Caco-2 (cell line): ENCODE results near the gene KCNN3. TPM values are rescaled to one million over a fixed set of nuclear protein-coding genes. Genes with fewer than 3 reads are reported as not detected.

ENCODE experiments used
- BruUV-seq: library from RNA; stranded (reverse); fragments of 400-500 nt; replicated peaks from 2 replicates; lab custom pipeline; 2021; lab: Mats Ljungman, UMichigan
- CTCF ChIA-PET: fragments of 300-600 bp; sonication (Branson Sonifier 250); formaldehyde crosslinking; loops from one replicate; lab custom pipeline; 2022; ENCODE audit warnings: antibody characterized with exemption; lab: Charles Lee
- POLR2A ChIA-PET: fragments of 300-600 bp; sonication (Branson Sonifier 250); formaldehyde crosslinking; loops from one replicate; lab custom pipeline; 2022; ENCODE audit warnings: antibody characterized with exemption; lab: Charles Lee
- DNase-seq, 2 experiments: peaks; one replicate each; pipeline versions ENCODE4 v3.0.0 to v3.0.0-alpha.2; 2020 to 2022
- H3K27me3 ChIP-seq: replicated peaks from 2 replicates; pipeline ENCODE4 v1.6.0; 2011; ENCODE audit warnings: low read length; ENCODE audit not compliant: control insufficient read depth, insufficient read depth
- H3K36me3 ChIP-seq: 2 replicates; pipeline ENCODE4 v1.5.1; 2011; ENCODE audit warnings: low read length; ENCODE audit not compliant: control insufficient read depth, insufficient read depth
- H3K4me1 ChIP-seq: fragments of 250-450 bp; sonication (Bioruptor Pico); 2 replicates; pipeline ENCODE4 v1.5.1; 2020; ENCODE audit warnings: mild to moderate bottlenecking
- H3K4me3 ChIP-seq: 2 replicates; pipeline ENCODE4 v1.5.1; 2011; ENCODE audit warnings: low read depth, mild to moderate bottlenecking, control low read depth, low read length
- H3K9me3 ChIP-seq: fragments of 250-450 bp; sonication (Bioruptor Pico); 2 replicates; pipeline ENCODE4 v1.5.1; 2020; ENCODE audit warnings: mild to moderate bottlenecking, moderate library complexity
- H3K27ac Mint-ChIP-seq: one replicate; pipeline ENCODE4 v1.8.0; 2022; ENCODE audit warnings: mixed read lengths; ENCODE audit not compliant: unreplicated experiment
- H3K27me3 Mint-ChIP-seq: one replicate; pipeline ENCODE4 v1.8.0; 2022; ENCODE audit warnings: mixed read lengths; ENCODE audit not compliant: insufficient read depth, unreplicated experiment
- H3K36me3 Mint-ChIP-seq: one replicate; pipeline ENCODE4 v1.8.0; 2022; ENCODE audit warnings: mild to moderate bottlenecking, mixed read lengths; ENCODE audit not compliant: insufficient read depth, unreplicated experiment
- H3K4me1 Mint-ChIP-seq: one replicate; pipeline ENCODE4 v1.8.0; 2022; ENCODE audit warnings: low read depth, mixed read lengths; ENCODE audit not compliant: unreplicated experiment
- H3K4me3 Mint-ChIP-seq: one replicate; pipeline ENCODE4 v1.8.0; 2022; ENCODE audit warnings: mild to moderate bottlenecking, moderate library complexity, mixed read lengths; ENCODE audit not compliant: unreplicated experiment
- H3K9me3 Mint-ChIP-seq: one replicate; pipeline ENCODE4 v1.8.0; 2022; ENCODE audit warnings: mixed read lengths; ENCODE audit not compliant: unreplicated experiment
- CTCF ChIP-seq, 2 experiments: fragments of 200-600 bp in 1 of 2; IDR thresholded peaks; 1 replicate in 1 of 2; 2 replicates in 1 of 2; pipeline versions ENCODE4 v1.5.1 to v1.8.0; 2011 to 2022; ENCODE audit warnings: antibody characterized with exemption in 1 of 2, control low read depth in 1 of 2, inconsistent platforms in 1 of 2, low read depth in 1 of 2, low read length in 1 of 2, mild to moderate bottlenecking in 1 of 2, moderate library complexity in 1 of 2; ENCODE audit not compliant: insufficient read depth in 1 of 2, severe bottlenecking in 1 of 2, unreplicated experiment in 1 of 2
- intact Hi-C: fragments of 100-400 bp; cut with micrococcal nuclease; formaldehyde crosslinking; loops from one replicate; pipeline ENCODE4 v1.10.0; 2022; ENCODE audit not compliant: unreplicated experiment
- total RNA-seq: library from RNA; stranded (reverse); gene quantifications from 2 replicates; pipeline ENCODE4 v1.2.3, GENCODE V29; 2022

Gene KCNN3
- total RNA-seq, 1 experiment from 2014 or later: 0.05 TPM

GRCh38 chr1:154772056-154772455 lies 98.0 kb downstream of the KCNN3 start:
- H3K4me1 Mint-ChIP-seq: no peaks in the 10 kb centered on the region
- no peaks in the 10 kb centered on the region for H3K9me3 Mint-ChIP-seq
- no peak overlapping the region for H3K4me3 Mint-ChIP-seq
- ChIA-PET CTCF (no interaction called here), POLR2A (no interaction called here)
- no peaks in the 10 kb centered on the region for H3K36me3 Mint-ChIP-seq
- no TSS peak for BruUV-seq
- peaks cover 8% of the 10 kb centered on the region for H3K27me3 Mint-ChIP-seq
- intact Hi-C loops: no loop called here
- no peak for DNase-seq
- Histone ChIP-seq H3K4me1 (no peaks in the 10 kb centered on the region), H3K36me3 (no peaks in the 10 kb centered on the region), H3K4me3 (no peak overlapping the region), H3K27me3 (no peaks in the 10 kb centered on the region), H3K9me3 (no peaks in the 10 kb centered on the region)
- TF ChIP-seq CTCF (IDR thresholded peaks at IDR 0.05; ENCODE audit: insufficient read depth in 1 of 2, low read depth in 1 of 2, low read length in 1 of 2, severe bottlenecking in 1 of 2, unreplicated experiment in 1 of 2): no peak
- H3K27ac Mint-ChIP-seq: no peak overlapping the region

GRCh38 chr1:154770897-154771594 lies 99.0 kb downstream of the KCNN3 start:
- no TSS peak for BruUV-seq
- H3K4me1 ChIP-seq: no peaks in the 10 kb centered on the region
- H3K4me3 Mint-ChIP-seq: no peak overlapping the region
- CTCF ChIA-PET: no interaction called here
- intact Hi-C loops: no loop called here
- DNase-seq: no peak
- H3K4me1 Mint-ChIP-seq: peaks cover 2% of the 10 kb centered on the region
- peaks cover 9% of the 10 kb centered on the region for H3K27me3 Mint-ChIP-seq
- H3K9me3 Mint-ChIP-seq: no peaks in the 10 kb centered on the region
- no peaks in the 10 kb centered on the region for H3K36me3 ChIP-seq
- no peak for TF ChIP-seq CTCF (IDR thresholded peaks at IDR 0.05; ENCODE audit: insufficient read depth in 1 of 2, low read depth in 1 of 2, low read length in 1 of 2, severe bottlenecking in 1 of 2, unreplicated experiment in 1 of 2)
- H3K4me3 ChIP-seq: no peak overlapping the region
- POLR2A ChIA-PET: no interaction called here
- H3K27ac Mint-ChIP-seq: no peak overlapping the region
- H3K27me3 ChIP-seq: no peaks in the 10 kb centered on the region
- no peaks in the 10 kb centered on the region for H3K36me3 Mint-ChIP-seq
- H3K9me3 ChIP-seq: no peaks in the 10 kb centered on the region

GRCh38 chr1:154769193-154769895 lies 100.7 kb downstream of the KCNN3 start:
- intact Hi-C loops: no loop called here
- POLR2A ChIA-PET: no interaction called here
- no peaks in the 10 kb centered on the region for H3K27me3 ChIP-seq

More at GRCh38 chr1:154769193-154769895, 100.7 kb downstream of the KCNN3 start:
- no peak for DNase-seq
- Mint-ChIP-seq H3K27me3 (peaks cover 22% of the 10 kb centered on the region), H3K4me1 (peaks cover 13% of the 10 kb centered on the region), H3K36me3 (no peaks in the 10 kb centered on the region), H3K4me3 (no peak overlapping the region), H3K9me3 (no peaks in the 10 kb centered on the region), H3K27ac (no peak overlapping the region)
- Histone ChIP-seq H3K4me3 (no peak overlapping the region), H3K9me3 (no peaks in the 10 kb centered on the region), H3K36me3 (no peaks in the 10 kb centered on the region), H3K4me1 (no peaks in the 10 kb centered on the region)
- TF ChIP-seq CTCF (IDR thresholded peaks at IDR 0.05; ENCODE audit: insufficient read depth in 1 of 2, low read depth in 1 of 2, low read length in 1 of 2, severe bottlenecking in 1 of 2, unreplicated experiment in 1 of 2): no peak
- CTCF ChIA-PET: interaction anchor here (1.0 to 1.2 kb wide), 2 partner anchors 102 to 109 kb away, joined by 3 read pairs; no protein-coding TSS in a partner anchor
- BruUV-seq: no TSS peak
